Naive B cell (primary cell): ENCODE measurements around the gene PER2. TPM values are rescaled to one million over a fixed set of nuclear protein-coding genes. Genes with fewer than 3 reads are reported as not detected.

Experiments used
- ATAC-seq, 2 donors: fragments of 150-1000 bp; cut with Tn5 transposase; 2 replicates each; pipeline ENCODE4 v1.10.0; 2021; ENCODE audit warnings: low read depth in 2 of 2, mild to moderate bottlenecking in 2 of 2, moderate library complexity in 2 of 2
- DNase-seq: peaks from one replicate; pipeline ENCODE4 v3.0.0; 2022
- H3K27ac Mint-ChIP-seq, 6 donors: one replicate each; pipeline ENCODE4 v1.8.0; 2020 to 2022; ENCODE audit warnings: mild to moderate bottlenecking in 6 of 6, mixed read lengths in 6 of 6, moderate library complexity in 5 of 6, inconsistent platforms in 2 of 6
- H3K27me3 Mint-ChIP-seq, 3 donors: one replicate each; pipeline ENCODE4 v1.8.0; 2021 to 2022; ENCODE audit warnings: mixed read lengths in 3 of 3, mild to moderate bottlenecking in 1 of 3
- H3K36me3 Mint-ChIP-seq, 2 donors: one replicate each; pipeline ENCODE4 v1.8.0; 2020 to 2022; ENCODE audit warnings: mixed read lengths in 2 of 2, inconsistent platforms in 1 of 2, mild to moderate bottlenecking in 1 of 2
- H3K4me1 Mint-ChIP-seq, 3 donors: one replicate each; pipeline ENCODE4 v1.8.0; 2020 to 2022; ENCODE audit warnings: mixed read lengths in 3 of 3, inconsistent platforms in 1 of 3, mild to moderate bottlenecking in 1 of 3, moderate library complexity in 1 of 3
- H3K4me3 Mint-ChIP-seq, 8 donors: one replicate each; pipeline ENCODE4 v1.8.0; 2020 to 2022; ENCODE audit warnings: mild to moderate bottlenecking in 8 of 8, mixed read lengths in 8 of 8, moderate library complexity in 8 of 8, inconsistent platforms in 2 of 8
- H3K9me3 Mint-ChIP-seq, 7 donors: one replicate each; pipeline ENCODE4 v1.8.0; 2020 to 2022; ENCODE audit warnings: mixed read lengths in 7 of 7, mild to moderate bottlenecking in 5 of 7, inconsistent platforms in 2 of 7, moderate library complexity in 1 of 7
- polyA plus RNA-seq, 6 donors: library from polyadenylated mRNA; unstranded; fragments of 300-500 nt; fragmentation: Illumina TruSeq; gene quantifications; one replicate each; pipeline ENCODE4 v1.2.3, GENCODE V29; 2021; ENCODE audit warnings: low read depth in 6 of 6

The PER2 gene
- polyA plus RNA-seq, 6 donors from 2014 or later, result 3.5 to 11.7 (median 4.5) TPM

GRCh38 chr2:238251986-238252385, 36.4 kb downstream of the PER2 start:
- no peaks in the 10 kb centered on the region for H3K9me3 Mint-ChIP-seq
- H3K36me3 Mint-ChIP-seq, result no peaks in the 10 kb centered on the region
- H3K27me3 Mint-ChIP-seq, result no peaks in the 10 kb centered on the region
- H3K4me3 Mint-ChIP-seq, result no peak overlapping the region
- DNase-seq, result no peak
- no peak overlapping the region for H3K27ac Mint-ChIP-seq
- peaks cover 0 to 9% (median 3%) of the 10 kb centered on the region in 3 donors for H3K4me1 Mint-ChIP-seq
- no peak for ATAC-seq

- H3K27ac Mint-ChIP-seq, result peak overlapping the region in 2 of 6 donors; percentile 65 to 75
- ATAC-seq, result no peak
- H3K9me3 Mint-ChIP-seq, result no peaks in the 10 kb centered on the region
- no peak overlapping the region for H3K4me3 Mint-ChIP-seq
- no peaks in the 10 kb centered on the region for H3K27me3 Mint-ChIP-seq
- DNase-seq, result no peak
- peaks cover 0 to 9% (median 3%) of the 10 kb centered on the region in 3 donors for H3K4me1 Mint-ChIP-seq
- H3K36me3 Mint-ChIP-seq, result peaks cover under 1 to 2% of the 10 kb centered on the region in 2 donors
These were observed 37.1 kb downstream of the PER2 start for GRCh38 chr2:238251331-238251730.

GRCh38 chr2:238250896-238251295, 37.5 kb downstream of the PER2 start:
- no peak for ATAC-seq

GRCh38 chr2:238247841-238248453, 40.5 kb downstream of the PER2 start:
- no peak for ATAC-seq
- Mint-ChIP-seq H3K4me3 (no peak overlapping the region), H3K36me3 (peaks cover 6 to 8% of the 10 kb centered on the region in 2 donors), H3K27ac (peak overlapping the region in 1 of 6 donors; percentile 73), H3K27me3 (no peaks in the 10 kb centered on the region), H3K9me3 (no peaks in the 10 kb centered on the region), H3K4me1 (peaks cover 0 to 9% (median 0%) of the 10 kb centered on the region in 3 donors)
- no peak for DNase-seq

More at GRCh38 chr2:238250896-238251295, 37.5 kb downstream of the PER2 start:
- Mint-ChIP-seq H3K4me3 (no peak overlapping the region), H3K4me1 (peaks cover 0 to 9% (median 3%) of the 10 kb centered on the region in 3 donors), H3K36me3 (peaks cover 4 to 6% of the 10 kb centered on the region in 2 donors), H3K27me3 (no peaks in the 10 kb centered on the region), H3K9me3 (no peaks in the 10 kb centered on the region), H3K27ac (peak overlapping the region in 1 of 6 donors; percentile 75)
- no peak for DNase-seq

- H3K4me3 Mint-ChIP-seq, result no peak overlapping the region
- no peaks in the 10 kb centered on the region for H3K27me3 Mint-ChIP-seq
- no peaks in the 10 kb centered on the region for H3K9me3 Mint-ChIP-seq
- peaks cover 0 to 9% (median 0%) of the 10 kb centered on the region in 3 donors for H3K4me1 Mint-ChIP-seq
- peaks cover 6 to 8% of the 10 kb centered on the region in 2 donors for H3K36me3 Mint-ChIP-seq
- no peak for ATAC-seq
- DNase-seq, result no peak
- H3K27ac Mint-ChIP-seq, result peak overlapping the region in 2 of 6 donors; percentile 49 to 73
These were observed 41.2 kb downstream of the PER2 start for GRCh38 chr2:238247002-238247822.

- Mint-ChIP-seq H3K36me3 (peaks cover 6 to 8% of the 10 kb centered on the region in 2 donors), H3K4me3 (no peak overlapping the region), H3K9me3 (peaks cover 0 to 2% (median 0%) of the 10 kb centered on the region in 7 donors), H3K4me1 (peaks cover 4 to 15% (median 5%) of the 10 kb centered on the region in 3 donors), H3K27ac (no peak overlapping the region), H3K27me3 (peaks cover 0 to 4% (median 4%) of the 10 kb centered on the region in 3 donors)
- DNase-seq (no peak), ATAC-seq (no peak)
These were observed 44.3 kb downstream of the PER2 start for GRCh38 chr2:238244151-238244550.

GRCh38 chr2:238243496-238244076, 44.8 kb downstream of the PER2 start:
- ATAC-seq (no peak), DNase-seq (no peak)
- H3K27me3 Mint-ChIP-seq, result peaks cover 0 to 4% (median 4%) of the 10 kb centered on the region in 3 donors
- H3K9me3 Mint-ChIP-seq, result peaks cover 0 to 2% (median 0%) of the 10 kb centered on the region in 7 donors
- H3K27ac Mint-ChIP-seq, result no peak overlapping the region
- H3K36me3 Mint-ChIP-seq, result peaks cover 6 to 8% of the 10 kb centered on the region in 2 donors
- peaks cover 4 to 15% (median 5%) of the 10 kb centered on the region in 3 donors for H3K4me1 Mint-ChIP-seq
- H3K4me3 Mint-ChIP-seq, result no peak overlapping the region

- Mint-ChIP-seq H3K27ac (no peak overlapping the region), H3K27me3 (peaks cover 0 to 8% (median 4%) of the 10 kb centered on the region in 3 donors), H3K36me3 (peaks cover 6 to 8% of the 10 kb centered on the region in 2 donors), H3K4me1 (peaks cover 5 to 13% (median 7%) of the 10 kb centered on the region in 3 donors), H3K4me3 (peak overlapping the region in 1 of 8 donors; percentile 23), H3K9me3 (peaks cover 0 to 2% (median 0%) of the 10 kb centered on the region in 7 donors)
- ATAC-seq (no peak), DNase-seq (no peak)
These were observed 45.5 kb downstream of the PER2 start for GRCh38 chr2:238242731-238243495.

GRCh38 chr2:238241970-238242369, 46.4 kb downstream of the PER2 start:
- Mint-ChIP-seq H3K4me3 (peak overlapping the region in 7 of 8 donors; percentile 25 to 91 (median 74)), H3K36me3 (peaks cover 6 to 8% of the 10 kb centered on the region in 2 donors), H3K27me3 (peaks cover 0 to 14% (median 4%) of the 10 kb centered on the region in 3 donors), H3K4me1 (peaks cover 5 to 7% (median 6%) of the 10 kb centered on the region in 3 donors), H3K27ac (peak overlapping the region in 1 of 6 donors; percentile 85), H3K9me3 (peaks cover 0 to 2% (median 0%) of the 10 kb centered on the region in 7 donors)
- no peak for ATAC-seq
- no peak for DNase-seq

GRCh38 chr2:238240757-238241711, 47.4 kb downstream of the PER2 start:
- DNase-seq (no peak), ATAC-seq (no peak)
- Mint-ChIP-seq H3K9me3 (peaks cover 0 to 2% (median 0%) of the 10 kb centered on the region in 7 donors), H3K36me3 (peaks cover 1 to 4% of the 10 kb centered on the region in 2 donors), H3K4me1 (peaks cover 5 to 7% (median 6%) of the 10 kb centered on the region in 3 donors), H3K27ac (peak overlapping the region in 1 of 6 donors; percentile 51), H3K4me3 (peak overlapping the region; percentile 25 to 94 (median 76)), H3K27me3 (peaks cover 7 to 17% (median 10%) of the 10 kb centered on the region in 3 donors)

GRCh38 chr2:238239863-238240756, 48.3 kb downstream of the PER2 start, which contains the start of gene HES6:
Gene HES6, minus strand, starts transcription at chr2:238240038. Its CDS starts 133 bp downstream, at chr2:238239905.
- H3K36me3 Mint-ChIP-seq, result no peaks in the 10 kb centered on the region
- H3K4me3 Mint-ChIP-seq, result peak within 1 kb of the TSS; percentile 84 to 94 (median 92)
- peak; percentile 82 for DNase-seq
- H3K9me3 Mint-ChIP-seq, result peaks cover 0 to 2% (median 0%) of the 10 kb centered on the region in 7 donors
- H3K4me1 Mint-ChIP-seq, result peaks cover 8 to 10% (median 9%) of the 10 kb centered on the region in 3 donors
- ATAC-seq, result peak; percentile 82 to 87
- H3K27me3 Mint-ChIP-seq, result peaks cover 16 to 26% (median 20%) of the 10 kb centered on the region in 3 donors
- H3K27ac Mint-ChIP-seq, result peak within 1 kb of the TSS in 4 of 6 donors; percentile 23 to 96 (median 71)
